Neural progenitor cell (in vitro differentiated cells): Measurements from ENCODE around the gene VTA1. TPM values are rescaled to one million over a fixed set of nuclear protein-coding genes. Genes with fewer than 3 reads are reported as not detected.

Experiments
- DNase-seq: peaks from one replicate; pipeline ENCODE4 v3.0.0-alpha.2; 2016; ENCODE audit warnings: low spot score
- H2AFZ ChIP-seq: fragments of 200-600 bp; sonication (generic); replicated peaks from 2 replicates; pipeline ENCODE4 v1.6.1; 2016; ENCODE audit warnings: antibody characterized with exemption
- H3F3A ChIP-seq: fragments of 200-600 bp; sonication (generic); 2 replicates; pipeline ENCODE4 v1.6.1; 2016; ENCODE audit warnings: antibody characterized with exemption, low read depth
- H3K27ac ChIP-seq: fragments of 200-600 bp; sonication (generic); 2 replicates; pipeline ENCODE4 v1.5.1; 2016; ENCODE audit warnings: mild to moderate bottlenecking
- H3K27me3 ChIP-seq: fragments of 200-600 bp; sonication (generic); 2 replicates; pipeline ENCODE4 v1.6.1; 2016; ENCODE audit warnings: mild to moderate bottlenecking, moderate library complexity
- H3K36me3 ChIP-seq: fragments of 200-600 bp; sonication (generic); 2 replicates; pipeline ENCODE4 v1.5.1; 2016
- H3K4me1 ChIP-seq: fragments of 200-600 bp; sonication (generic); 2 replicates; pipeline ENCODE4 v1.6.1; 2016; ENCODE audit warnings: mixed run types
- H3K4me2 ChIP-seq: fragments of 200-600 bp; sonication (generic); 2 replicates; pipeline ENCODE4 v1.6.1; 2016
- H3K4me3 ChIP-seq: fragments of 200-600 bp; sonication (generic); 2 replicates; pipeline ENCODE4 v1.5.1; 2016
- H3K79me2 ChIP-seq: fragments of 200-600 bp; sonication (generic); 2 replicates; pipeline ENCODE4 v1.6.1; 2016; ENCODE audit warnings: low read depth
- H3K9ac ChIP-seq: fragments of 200-600 bp; sonication (generic); 2 replicates; pipeline ENCODE4 v1.6.1; 2016
- H3K9me3 ChIP-seq: fragments of 200-600 bp; sonication (generic); 2 replicates; pipeline ENCODE4 v1.5.1; 2016; ENCODE audit warnings: low read depth
- H4K20me1 ChIP-seq: fragments of 200-600 bp; sonication (generic); 2 replicates; pipeline ENCODE4 v1.6.1; 2016; ENCODE audit warnings: low read depth
- H3K27ac Mint-ChIP-seq: 3 replicates; pipeline ENCODE4 v1.8.0; 2021; ENCODE audit warnings: mixed read lengths
- H3K27me3 Mint-ChIP-seq: 2 replicates; pipeline ENCODE4 v1.8.0; 2022; ENCODE audit warnings: low read depth, mild to moderate bottlenecking, inconsistent platforms, moderate library complexity, mixed read lengths; ENCODE audit not compliant: insufficient read depth
- H3K36me3 Mint-ChIP-seq: 3 replicates; pipeline ENCODE4 v1.8.0; 2021; ENCODE audit warnings: mixed read lengths
- H3K4me1 Mint-ChIP-seq: 3 replicates; pipeline ENCODE4 v1.8.0; 2021; ENCODE audit warnings: mixed read lengths
- H3K4me3 Mint-ChIP-seq: 3 replicates; pipeline ENCODE4 v1.8.0; 2021; ENCODE audit warnings: mild to moderate bottlenecking, moderate library complexity, mixed read lengths
- H3K9me3 Mint-ChIP-seq: 3 replicates; pipeline ENCODE4 v1.8.0; 2020; ENCODE audit warnings: mixed read lengths
- CTCF ChIP-seq: fragments of 200-600 bp; sonication (generic); IDR thresholded peaks from 2 replicates; pipeline ENCODE4 v1.5.1; 2017; ENCODE audit warnings: antibody characterized with exemption, mild to moderate bottlenecking
- EZH2 ChIP-seq: fragments of 200-600 bp; sonication (generic); IDR thresholded peaks from 2 replicates; pipeline ENCODE4 v1.6.1; 2017; ENCODE audit warnings: antibody characterized with exemption, mild to moderate bottlenecking, moderate library complexity
- EZH2phosphoT487 ChIP-seq: fragments of 200-600 bp; sonication (generic); IDR thresholded peaks from 2 replicates; pipeline ENCODE4 v1.6.1; 2017; ENCODE audit warnings: antibody characterized with exemption
- total RNA-seq: library from RNA; depleted of rRNA; stranded (reverse); fragments of >200 nt; gene quantifications from 2 replicates; pipeline ENCODE4 v1.2.3, GENCODE V29; 2015; ENCODE audit warnings: low replicate concordance

VTA1 gene
- total RNA-seq, 1 donor from 2014 or later: 92.6 TPM

DNA sequence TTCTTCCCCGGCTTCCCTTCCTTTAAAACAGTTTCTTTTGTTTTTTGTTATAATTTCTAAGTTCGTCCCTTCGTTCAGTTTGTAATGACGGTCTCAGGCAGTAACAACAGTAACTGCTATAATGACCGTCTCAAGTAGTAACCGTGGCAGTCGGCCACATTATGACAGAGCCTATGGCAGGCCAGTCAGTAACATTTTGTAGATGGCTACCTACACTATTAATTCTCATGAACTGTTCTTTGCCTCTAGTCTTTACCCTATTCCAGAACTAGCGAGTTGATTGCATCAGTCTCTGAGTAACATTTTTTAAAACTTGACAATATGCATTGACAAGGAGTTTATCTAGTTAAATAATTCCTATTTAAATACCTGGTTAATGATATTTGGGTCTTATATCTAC lies 111.7 kb downstream of the VTA1 start:
- Histone ChIP-seq H2AFZ (no peak overlapping the region), H3K4me2 (no peak overlapping the region), H3K4me1 (no peaks in the 10 kb centered on the region), H3K4me3 (no peak overlapping the region), H3K36me3 (no peaks in the 10 kb centered on the region), H3K79me2 (no peaks in the 10 kb centered on the region), H3F3A (no peaks in the 10 kb centered on the region), H3K27me3 (no peaks in the 10 kb centered on the region), H4K20me1 (no peaks in the 10 kb centered on the region), H3K27ac (no peak overlapping the region), H3K9ac (no peak overlapping the region), H3K9me3 (no peaks in the 10 kb centered on the region)
- H3K36me3 Mint-ChIP-seq: no peaks in the 10 kb centered on the region
- no peak for DNase-seq
- H3K4me1 Mint-ChIP-seq: no peaks in the 10 kb centered on the region
- no peaks in the 10 kb centered on the region for H3K9me3 Mint-ChIP-seq
- H3K4me3 Mint-ChIP-seq: no peak overlapping the region
- H3K27ac Mint-ChIP-seq: no peak overlapping the region
- no peaks in the 10 kb centered on the region for H3K27me3 Mint-ChIP-seq
- TF ChIP-seq EZH2phosphoT487: no peak
- no peak for TF ChIP-seq EZH2
- TF ChIP-seq CTCF: no peak

DNA sequence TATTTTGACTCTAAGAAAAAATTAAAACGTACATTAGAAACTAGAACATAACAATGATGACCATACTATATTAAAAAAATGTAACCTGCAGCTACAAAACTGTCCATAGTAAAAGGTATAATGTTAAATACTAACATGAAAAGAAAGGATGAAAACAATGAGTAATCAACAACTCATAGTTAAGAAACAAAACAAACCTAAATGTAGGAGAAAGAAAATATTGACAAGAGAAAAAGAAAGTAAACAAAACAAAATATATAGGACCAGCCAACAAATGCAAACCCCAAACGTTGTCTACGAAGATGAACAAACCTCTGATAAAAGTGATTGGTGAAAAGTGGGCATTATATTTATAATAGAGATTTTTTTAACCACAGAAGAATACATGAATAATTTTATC lies 113.7 kb downstream of the VTA1 start:
- no peak overlapping the region for H3K27ac Mint-ChIP-seq
- TF ChIP-seq EZH2 (no peak), CTCF (no peak), EZH2phosphoT487 (no peak)
- Histone ChIP-seq H4K20me1 (no peaks in the 10 kb centered on the region), H3K4me1 (no peaks in the 10 kb centered on the region), H3K36me3 (no peaks in the 10 kb centered on the region), H3K4me3 (no peak overlapping the region), H2AFZ (no peak overlapping the region), H3K79me2 (no peaks in the 10 kb centered on the region), H3K4me2 (no peak overlapping the region), H3F3A (no peaks in the 10 kb centered on the region), H3K9ac (no peak overlapping the region), H3K27ac (no peak overlapping the region), H3K9me3 (no peaks in the 10 kb centered on the region), H3K27me3 (no peaks in the 10 kb centered on the region)
- no peaks in the 10 kb centered on the region for H3K27me3 Mint-ChIP-seq
- no peaks in the 10 kb centered on the region for H3K4me1 Mint-ChIP-seq
- H3K4me3 Mint-ChIP-seq: no peak overlapping the region
- DNase-seq: no peak
- H3K9me3 Mint-ChIP-seq: no peaks in the 10 kb centered on the region
- no peaks in the 10 kb centered on the region for H3K36me3 Mint-ChIP-seq

GRCh38 chr6:142262231-142262630 lies 115.2 kb downstream of the VTA1 start:
- no peaks in the 10 kb centered on the region for H4K20me1 ChIP-seq
- Mint-ChIP-seq H3K27ac (no peak overlapping the region), H3K27me3 (no peaks in the 10 kb centered on the region), H3K36me3 (no peaks in the 10 kb centered on the region), H3K4me1 (no peaks in the 10 kb centered on the region), H3K4me3 (no peak overlapping the region), H3K9me3 (no peaks in the 10 kb centered on the region)
- no peaks in the 10 kb centered on the region for H3K36me3 ChIP-seq
- TF ChIP-seq CTCF (no peak), EZH2phosphoT487 (no peak), EZH2 (no peak)
- H3K27me3 ChIP-seq: no peaks in the 10 kb centered on the region
- H3K4me2 ChIP-seq: no peak overlapping the region
- H3K79me2 ChIP-seq: no peaks in the 10 kb centered on the region
- DNase-seq: no peak
- H3F3A ChIP-seq: no peaks in the 10 kb centered on the region
- H3K9me3 ChIP-seq: no peaks in the 10 kb centered on the region
- no peak overlapping the region for H3K27ac ChIP-seq
- no peaks in the 10 kb centered on the region for H3K4me1 ChIP-seq
- no peak overlapping the region for H3K4me3 ChIP-seq
- H3K9ac ChIP-seq: no peak overlapping the region
- H2AFZ ChIP-seq: no peak overlapping the region

DNA sequence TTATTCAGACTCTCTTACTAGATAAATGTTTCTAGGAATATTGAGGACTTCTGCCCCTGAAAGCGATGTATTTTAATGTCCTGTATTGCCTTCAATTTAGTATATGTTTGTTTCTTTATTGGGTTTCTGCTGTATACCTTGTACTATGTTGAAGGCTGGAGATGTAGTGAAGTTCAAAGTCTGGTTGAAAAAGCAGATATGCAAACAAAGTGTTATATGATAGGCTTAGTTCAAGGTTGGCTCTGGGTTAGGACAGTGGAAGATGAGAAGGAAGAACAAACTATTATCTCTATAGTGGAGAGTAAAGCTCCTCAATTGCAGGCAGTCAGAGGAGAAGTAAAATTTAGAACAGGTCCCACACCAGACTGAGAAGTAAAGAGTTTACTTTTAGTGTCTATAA lies 118.4 kb downstream of the VTA1 start:
- Mint-ChIP-seq H3K27me3 (no peaks in the 10 kb centered on the region), H3K27ac (no peak overlapping the region), H3K9me3 (no peaks in the 10 kb centered on the region), H3K4me1 (no peaks in the 10 kb centered on the region), H3K4me3 (no peak overlapping the region), H3K36me3 (no peaks in the 10 kb centered on the region)
- H3K4me3 ChIP-seq: no peak overlapping the region
- no peaks in the 10 kb centered on the region for H3F3A ChIP-seq
- TF ChIP-seq EZH2: no peak
- no peak for TF ChIP-seq EZH2phosphoT487
- no peak for TF ChIP-seq CTCF
- H3K9ac ChIP-seq: no peak overlapping the region
- H3K4me1 ChIP-seq: no peaks in the 10 kb centered on the region
- H3K36me3 ChIP-seq: no peaks in the 10 kb centered on the region
- H3K27me3 ChIP-seq: no peaks in the 10 kb centered on the region
- no peak overlapping the region for H3K27ac ChIP-seq
- H3K79me2 ChIP-seq: no peaks in the 10 kb centered on the region
- H2AFZ ChIP-seq: no peak overlapping the region
- DNase-seq: no peak
- no peaks in the 10 kb centered on the region for H3K9me3 ChIP-seq
- H3K4me2 ChIP-seq: no peak overlapping the region
- no peaks in the 10 kb centered on the region for H4K20me1 ChIP-seq
